Upper lobe of right lung (tissue), 1 donor: ENCODE results near the gene MTRF1L. TPM values are rescaled to one million over a fixed set of nuclear protein-coding genes. Genes with fewer than 3 reads are reported as not detected.

Source experiments
- ATAC-seq: fragments of 200-7000 bp; cut with Tn5 transposase; one replicate; pipeline ENCODE4 v1.9.1; 2020; ENCODE audit warnings: mild to moderate bottlenecking, moderate library complexity
- DNase-seq: peaks from one replicate; pipeline ENCODE4 v3.0.0-alpha.2; 2020
- H3K27ac ChIP-seq: fragments of 200-600 bp; one replicate; pipeline ENCODE4 v1.8.0; 2022
- H3K27me3 ChIP-seq: fragments of 200-600 bp; one replicate; pipeline ENCODE4 v1.8.0; 2022; ENCODE audit warnings: mild to moderate bottlenecking
- H3K36me3 ChIP-seq: fragments of 200-600 bp; one replicate; pipeline ENCODE4 v1.8.0; 2022
- H3K4me1 ChIP-seq: fragments of 200-600 bp; one replicate; pipeline ENCODE4 v1.8.0; 2022
- H3K4me3 ChIP-seq: fragments of 200-600 bp; one replicate; pipeline ENCODE4 v1.8.0; 2022; ENCODE audit warnings: mild to moderate bottlenecking
- H3K9me3 ChIP-seq: fragments of 200-600 bp; one replicate; pipeline ENCODE4 v1.8.0; 2022
- CTCF ChIP-seq: fragments of 200-600 bp; IDR thresholded peaks from one replicate; pipeline ENCODE4 v1.8.0; 2022; ENCODE audit warnings: antibody characterized with exemption
- intact Hi-C: fragments of 100-400 bp; cut with DNase I; formaldehyde crosslinking; loops from one replicate; pipeline ENCODE4 v1.11.0; 2022
- total RNA-seq: library from RNA; stranded (reverse); fragmentation: NEBNext Ultra II Directional; extraction: Animal tissue kit (Norgen Biotek cat#: 25700); gene quantifications from one replicate; pipeline ENCODE4 v1.2.1, GENCODE V29; 2021
- donor health status: DM: no; HTN: yes; CAD: no; lungs with severe emphysema.

MTRF1L gene
- total RNA-seq, 1 donor from 2014 or later: 17.9 TPM

GRCh38 chr6:153031335-153031955 is 28.9 kb upstream of the MTRF1L start:
- intact Hi-C loops: no loop called here
- ATAC-seq: no peak
- DNase-seq: no peak
- no peak for TF ChIP-seq CTCF
- no peaks in the 10 kb centered on the region for H3K27me3 ChIP-seq
- no peak overlapping the region for H3K27ac ChIP-seq
- no peak overlapping the region for H3K4me3 ChIP-seq
- H3K4me1 ChIP-seq: no peaks in the 10 kb centered on the region
- H3K9me3 ChIP-seq: no peaks in the 10 kb centered on the region
- H3K36me3 ChIP-seq: no peaks in the 10 kb centered on the region

- no peaks in the 10 kb centered on the region for H3K36me3 ChIP-seq
- H3K4me1 ChIP-seq: no peaks in the 10 kb centered on the region
- H3K27ac ChIP-seq: no peak overlapping the region
- TF ChIP-seq CTCF: no peak
- no peaks in the 10 kb centered on the region for H3K27me3 ChIP-seq
- H3K9me3 ChIP-seq: no peaks in the 10 kb centered on the region
- DNase-seq (no peak), ATAC-seq (no peak)
- H3K4me3 ChIP-seq: no peak overlapping the region
- intact Hi-C loops: loop anchor here (10.0 kb wide), 1 partner anchor 164 kb away; no protein-coding TSS in a partner anchor
Measured at GRCh38 chr6:153028963-153029362, 26.5 kb upstream of the MTRF1L start.

- Histone ChIP-seq H3K36me3 (no peaks in the 10 kb centered on the region), H3K27ac (no peak overlapping the region), H3K27me3 (no peaks in the 10 kb centered on the region), H3K4me3 (no peak overlapping the region), H3K9me3 (no peaks in the 10 kb centered on the region), H3K4me1 (no peaks in the 10 kb centered on the region)
- ATAC-seq (no peak), DNase-seq (no peak)
- intact Hi-C loops: loop anchor here (10.0 kb wide), 1 partner anchor 163 kb away; no protein-coding TSS in a partner anchor
- no peak for TF ChIP-seq CTCF
Measured at GRCh38 chr6:153028286-153028685, 25.8 kb upstream of the MTRF1L start.

- no peak for ATAC-seq
- Histone ChIP-seq H3K36me3 (no peaks in the 10 kb centered on the region), H3K4me1 (no peaks in the 10 kb centered on the region), H3K4me3 (no peak overlapping the region), H3K27me3 (no peaks in the 10 kb centered on the region), H3K27ac (no peak overlapping the region), H3K9me3 (no peaks in the 10 kb centered on the region)
- intact Hi-C loops: loop anchor here (10.0 kb wide), 1 partner anchor 163 kb away; no protein-coding TSS in a partner anchor
- TF ChIP-seq CTCF: no peak
- no peak for DNase-seq
Measured at GRCh38 chr6:153027480-153027879, 25.0 kb upstream of the MTRF1L start.

- Histone ChIP-seq H3K36me3 (no peaks in the 10 kb centered on the region), H3K4me1 (no peaks in the 10 kb centered on the region), H3K4me3 (no peak overlapping the region), H3K9me3 (no peaks in the 10 kb centered on the region), H3K27me3 (no peaks in the 10 kb centered on the region), H3K27ac (no peak overlapping the region)
- TF ChIP-seq CTCF: no peak
- ATAC-seq (no peak), DNase-seq (no peak)
- intact Hi-C loops: loop anchor here (10.0 kb wide), 1 partner anchor 160 kb away; no protein-coding TSS in a partner anchor
Measured at GRCh38 chr6:153024709-153025017, 22.2 kb upstream of the MTRF1L start.
